ENCODE measurements around the gene CNOT1.

DNA sequence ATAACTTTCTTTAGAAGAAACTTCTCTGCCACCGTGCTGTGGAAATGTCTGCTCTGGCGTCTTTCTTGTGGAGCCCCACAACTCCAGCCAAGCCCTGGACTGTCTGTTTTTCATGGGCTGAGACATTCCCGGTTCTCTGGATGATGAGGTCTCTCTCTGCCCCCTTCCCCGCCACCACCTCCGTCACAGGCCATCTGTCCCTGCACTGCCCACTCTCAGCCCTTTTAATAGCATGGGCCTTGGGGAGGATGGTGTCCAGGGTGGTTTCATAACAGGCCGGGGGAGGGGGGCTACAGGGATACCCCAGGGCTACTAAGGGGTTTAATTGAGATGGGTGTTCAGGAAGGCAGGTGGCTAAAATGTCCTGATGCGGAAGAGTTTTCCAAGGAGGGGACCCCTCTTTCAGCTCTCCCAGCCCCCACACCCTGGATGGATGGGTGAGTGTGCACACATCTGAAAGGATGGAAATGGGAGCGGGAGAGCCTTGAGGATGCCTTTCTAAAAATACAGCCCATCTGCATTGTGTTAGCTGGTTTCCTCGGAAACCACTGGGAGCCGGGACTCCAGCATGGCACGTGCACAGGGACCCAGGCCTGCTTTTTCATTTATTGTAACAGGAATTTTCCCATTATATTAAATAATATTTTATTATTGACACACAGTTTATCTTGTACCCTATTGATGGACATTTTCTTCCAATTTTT is 144.3 kb downstream of the CNOT1 start:
- TF ChIP-seq BACH2 (CRISPR knock-in tag; IDR thresholded peaks at IDR 0.05; ENCODE audit: borderline replicate concordance) (no peak), GLIS3 (CRISPR knock-in tag; IDR thresholded peaks at IDR 0.05) (no peak), ZNF8 (CRISPR knock-in tag; IDR thresholded peaks at IDR 0.05) (no peak), ISL1 (CRISPR knock-in tag; IDR thresholded peaks at IDR 0.05) (no peak), ZFP30 (CRISPR knock-in tag; IDR thresholded peaks at IDR 0.05) (no peak)
- TF ChIP-seq, protein P1, sequence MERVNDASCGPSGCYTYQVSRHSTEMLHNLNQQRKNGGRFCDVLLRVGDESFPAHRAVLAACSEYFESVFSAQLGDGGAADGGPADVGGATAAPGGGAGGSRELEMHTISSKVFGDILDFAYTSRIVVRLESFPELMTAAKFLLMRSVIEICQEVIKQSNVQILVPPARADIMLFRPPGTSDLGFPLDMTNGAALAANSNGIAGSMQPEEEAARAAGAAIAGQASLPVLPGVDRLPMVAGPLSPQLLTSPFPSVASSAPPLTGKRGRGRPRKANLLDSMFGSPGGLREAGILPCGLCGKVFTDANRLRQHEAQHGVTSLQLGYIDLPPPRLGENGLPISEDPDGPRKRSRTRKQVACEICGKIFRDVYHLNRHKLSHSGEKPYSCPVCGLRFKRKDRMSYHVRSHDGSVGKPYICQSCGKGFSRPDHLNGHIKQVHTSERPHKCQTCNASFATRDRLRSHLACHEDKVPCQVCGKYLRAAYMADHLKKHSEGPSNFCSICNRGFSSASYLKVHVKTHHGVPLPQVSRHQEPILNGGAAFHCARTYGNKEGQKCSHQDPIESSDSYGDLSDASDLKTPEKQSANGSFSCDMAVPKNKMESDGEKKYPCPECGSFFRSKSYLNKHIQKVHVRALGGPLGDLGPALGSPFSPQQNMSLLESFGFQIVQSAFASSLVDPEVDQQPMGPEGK (CRISPR knock-in tag; IDR thresholded peaks at IDR 0.05; ENCODE audit: borderline replicate concordance): no peak
- TF ChIP-seq, protein P2, sequence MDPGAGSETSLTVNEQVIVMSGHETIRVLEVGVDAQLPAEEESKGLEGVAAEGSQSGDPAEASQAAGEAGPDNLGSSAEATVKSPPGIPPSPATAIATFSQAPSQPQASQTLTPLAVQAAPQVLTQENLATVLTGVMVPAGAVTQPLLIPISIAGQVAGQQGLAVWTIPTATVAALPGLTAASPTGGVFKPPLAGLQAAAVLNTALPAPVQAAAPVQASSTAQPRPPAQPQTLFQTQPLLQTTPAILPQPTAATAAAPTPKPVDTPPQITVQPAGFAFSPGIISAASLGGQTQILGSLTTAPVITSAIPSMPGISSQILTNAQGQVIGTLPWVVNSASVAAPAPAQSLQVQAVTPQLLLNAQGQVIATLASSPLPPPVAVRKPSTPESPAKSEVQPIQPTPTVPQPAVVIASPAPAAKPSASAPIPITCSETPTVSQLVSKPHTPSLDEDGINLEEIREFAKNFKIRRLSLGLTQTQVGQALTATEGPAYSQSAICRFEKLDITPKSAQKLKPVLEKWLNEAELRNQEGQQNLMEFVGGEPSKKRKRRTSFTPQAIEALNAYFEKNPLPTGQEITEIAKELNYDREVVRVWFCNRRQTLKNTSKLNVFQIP (CRISPR knock-in tag; IDR thresholded peaks at IDR 0.05; ENCODE audit: borderline replicate concordance, low read depth): no peak
